HepG2 (cell line): ENCODE data around the gene ZNF444. TPM values are rescaled to one million over a fixed set of nuclear protein-coding genes. Genes with fewer than 3 reads are reported as not detected.
A peak's percentile ranks its signal among the peaks of the same experiment; 100 is the strongest.

Experiments
- ATF7-NPFF ChIP-seq: sonication (generic); formaldehyde crosslinking; IDR thresholded peaks from 2 replicates; pipeline ENCODE4 v1.8.1; 2023; ENCODE audit warnings: mild to moderate bottlenecking, low read depth, missing genetic modification reagents, moderate library complexity
- CHCHD3 ChIP-seq: sonication (generic); formaldehyde crosslinking; IDR thresholded peaks from 2 replicates; pipeline ENCODE4 v1.8.0; 2022; ENCODE audit warnings: mild to moderate bottlenecking, missing genetic modification reagents, moderate library complexity
- KLF15 ChIP-seq: sonication (generic); formaldehyde crosslinking; IDR thresholded peaks from 2 replicates; pipeline ENCODE4 v1.8.1; 2023; ENCODE audit warnings: borderline replicate concordance, mild to moderate bottlenecking, inconsistent platforms, missing genetic modification reagents, mixed read lengths
- NFE2L2 ChIP-seq: fragments of 150-350 bp; IDR thresholded peaks from 2 replicates; pipeline ENCODE4 v1.6.1; 2014; ENCODE audit warnings: low read length
- PAX8 ChIP-seq: sonication (generic); formaldehyde crosslinking; IDR thresholded peaks from 2 replicates; pipeline ENCODE4 v1.8.0; 2022; ENCODE audit warnings: mild to moderate bottlenecking, missing genetic modification reagents, borderline replicate concordance
- PCBP1 ChIP-seq: fragments of 200-400 bp; formaldehyde crosslinking; IDR thresholded peaks from 2 replicates; pipeline ENCODE4 v1.6.1; 2017; ENCODE audit warnings: mild to moderate bottlenecking, low read depth, low read length, borderline replicate concordance
- PHB2 ChIP-seq: fragments of 450-650 bp; IDR thresholded peaks from 2 replicates; pipeline ENCODE4 v1.6.1; 2018; ENCODE audit not compliant: partially characterized antibody
- POLR2A ChIP-seq, 2 experiments: IDR thresholded peaks; 2 replicates each; pipeline ENCODE4 v1.6.1; 2011; ENCODE audit warnings: low read depth in 2 of 2, low read length in 2 of 2, mild to moderate bottlenecking in 1 of 2, moderate library complexity in 1 of 2; ENCODE audit not compliant: insufficient read depth in 1 of 2
- RBFOX2 ChIP-seq: fragments of 200-400 bp; formaldehyde crosslinking; IDR thresholded peaks from 2 replicates; pipeline ENCODE4 v1.6.1; 2017; ENCODE audit warnings: low read depth, mild to moderate bottlenecking, low read length
- RBM22 ChIP-seq: fragments of 200-400 bp; formaldehyde crosslinking; optimal IDR thresholded peaks from 2 replicates; pipeline ENCODE3; 2017; ENCODE audit warnings: mild to moderate bottlenecking, low read length, moderate library complexity
- RCOR2 ChIP-seq: IDR thresholded peaks from 2 replicates; pipeline ENCODE4 v1.6.1; 2016; ENCODE audit warnings: missing biosample characterization, missing genetic modification reagents
- SMYD3 ChIP-seq: sonication (generic); formaldehyde crosslinking; IDR thresholded peaks from 2 replicates; pipeline ENCODE4 v1.8.1; 2023; ENCODE audit warnings: mild to moderate bottlenecking, missing genetic modification reagents
- SP2 ChIP-seq: sonication (generic); formaldehyde crosslinking; IDR thresholded peaks from 2 replicates; pipeline ENCODE4 v1.5.1; 2020; ENCODE audit warnings: mild to moderate bottlenecking, missing genetic modification reagents
- TCF7L2 ChIP-seq: IDR thresholded peaks from 2 replicates; pipeline ENCODE4 v1.6.1; 2011; ENCODE audit warnings: mild to moderate bottlenecking, low read depth, low read length, moderate library complexity
- TP53 ChIP-seq: sonication (generic); formaldehyde crosslinking; conservative IDR thresholded peaks from 2 replicates; pipeline ENCODE4 v1.4.0; 2020; ENCODE audit warnings: missing genetic modification reagents
- YEATS2 ChIP-seq: sonication (generic); formaldehyde crosslinking; IDR thresholded peaks from 2 replicates; pipeline ENCODE4 v1.4.0; 2020; ENCODE audit warnings: missing genetic modification reagents, borderline replicate concordance
- ZFP62 ChIP-seq: sonication (generic); formaldehyde crosslinking; IDR thresholded peaks from 2 replicates; pipeline ENCODE4 v1.4.0; 2020; ENCODE audit warnings: missing genetic modification reagents
- ZNF17 ChIP-seq: sonication (generic); formaldehyde crosslinking; IDR thresholded peaks from 2 replicates; pipeline ENCODE4 v1.5.0; 2020; ENCODE audit warnings: mild to moderate bottlenecking, missing genetic modification reagents
- ZNF335 ChIP-seq: sonication (generic); formaldehyde crosslinking; IDR thresholded peaks from 2 replicates; pipeline ENCODE4 v1.4.0; 2020; ENCODE audit warnings: missing genetic modification reagents
- ZNF530 ChIP-seq: sonication (generic); formaldehyde crosslinking; IDR thresholded peaks from 2 replicates; pipeline ENCODE4 v1.5.0; 2020; ENCODE audit warnings: low read depth, mild to moderate bottlenecking, missing genetic modification reagents
- ZNF572 ChIP-seq: sonication (generic); formaldehyde crosslinking; IDR thresholded peaks from 2 replicates; pipeline ENCODE4 v1.5.1; 2020; ENCODE audit warnings: mild to moderate bottlenecking, missing genetic modification reagents
- ZNF577 ChIP-seq: sonication (generic); formaldehyde crosslinking; IDR thresholded peaks from 2 replicates; pipeline ENCODE4 v1.4.0; 2020; ENCODE audit warnings: mild to moderate bottlenecking, low read depth, missing genetic modification reagents, borderline replicate concordance
- ZNF75D ChIP-seq: sonication (generic); formaldehyde crosslinking; IDR thresholded peaks from 2 replicates; pipeline ENCODE4 v1.8.1; 2023; ENCODE audit warnings: missing genetic modification reagents, mild to moderate bottlenecking, borderline replicate concordance
- polyA plus RNA-seq, 8 experiments: library from polyadenylated mRNA; depleted of rRNA in 3 of 8; stranded (reverse) in 7 of 8; unstranded in 1 of 8; fragments of >200 nt; fragmentation: Illumina TruSeq in 4 of 8; extraction: Trizol in 4 of 8; gene quantifications; 2 replicates each; pipeline versions ENCODE4 v1.2.1 to v1.2.3, GENCODE V29; 2011 to 2016; ENCODE audit warnings: low read depth in 4 of 8, missing spikeins in 1 of 8, mixed read lengths in 1 of 8; ENCODE audit not compliant: insufficient read depth in 1 of 8
- total RNA-seq, 5 experiments: library from RNA; depleted of rRNA; stranded (reverse); fragments of >200 nt; fragmentation: Illumina TruSeq; extraction: Trizol; gene quantifications; 2 replicates each; pipeline ENCODE4 v1.2.3, GENCODE V29; 2016; ENCODE audit warnings: low read depth in 1 of 5
- TF ChIP-seq, protein P1 (sequence below): sonication (generic); formaldehyde crosslinking; IDR thresholded peaks from 2 replicates; pipeline ENCODE4 v1.4.0; 2020; ENCODE audit warnings: missing genetic modification reagents, borderline replicate concordance
- TF ChIP-seq, protein P2 (sequence below): IDR thresholded peaks from 2 replicates; pipeline ENCODE4 v1.6.1; 2016; ENCODE audit warnings: mild to moderate bottlenecking, missing biosample characterization, missing genetic modification reagents
- TF ChIP-seq, protein P3 (sequence below): sonication (generic); formaldehyde crosslinking; IDR thresholded peaks from 2 replicates; pipeline ENCODE4 v1.5.0; 2020; ENCODE audit warnings: mild to moderate bottlenecking, missing genetic modification reagents, borderline replicate concordance

Gene ZNF444
- total and polyA plus RNA-seq, 2 of the 13 experiments (the other 11 are each of a cell fraction or from before 2014, with no cell fraction given), result 27.4 to 30.3 TPM

DNA sequence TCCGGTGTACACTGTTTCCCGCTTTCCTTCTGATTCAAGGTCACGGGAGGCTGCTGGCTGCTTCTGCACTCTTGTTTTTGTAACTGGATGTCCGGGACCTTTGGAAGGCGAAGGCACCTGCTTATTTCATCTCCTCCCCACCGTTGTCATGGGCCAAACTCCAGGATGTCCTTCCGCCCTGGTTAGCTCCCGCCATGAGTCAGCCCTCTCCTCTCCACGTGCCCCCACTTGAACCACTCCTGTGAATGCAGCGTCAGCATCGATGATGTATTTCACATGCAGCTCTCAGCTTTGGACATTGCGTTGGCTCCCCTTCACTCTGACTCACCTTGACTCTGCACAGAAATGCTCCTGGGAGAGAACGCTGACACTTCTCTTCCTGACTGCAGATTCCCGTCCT, 29.2 kb downstream of the ZNF444 start (continued):
- TF ChIP-seq, protein P1, sequence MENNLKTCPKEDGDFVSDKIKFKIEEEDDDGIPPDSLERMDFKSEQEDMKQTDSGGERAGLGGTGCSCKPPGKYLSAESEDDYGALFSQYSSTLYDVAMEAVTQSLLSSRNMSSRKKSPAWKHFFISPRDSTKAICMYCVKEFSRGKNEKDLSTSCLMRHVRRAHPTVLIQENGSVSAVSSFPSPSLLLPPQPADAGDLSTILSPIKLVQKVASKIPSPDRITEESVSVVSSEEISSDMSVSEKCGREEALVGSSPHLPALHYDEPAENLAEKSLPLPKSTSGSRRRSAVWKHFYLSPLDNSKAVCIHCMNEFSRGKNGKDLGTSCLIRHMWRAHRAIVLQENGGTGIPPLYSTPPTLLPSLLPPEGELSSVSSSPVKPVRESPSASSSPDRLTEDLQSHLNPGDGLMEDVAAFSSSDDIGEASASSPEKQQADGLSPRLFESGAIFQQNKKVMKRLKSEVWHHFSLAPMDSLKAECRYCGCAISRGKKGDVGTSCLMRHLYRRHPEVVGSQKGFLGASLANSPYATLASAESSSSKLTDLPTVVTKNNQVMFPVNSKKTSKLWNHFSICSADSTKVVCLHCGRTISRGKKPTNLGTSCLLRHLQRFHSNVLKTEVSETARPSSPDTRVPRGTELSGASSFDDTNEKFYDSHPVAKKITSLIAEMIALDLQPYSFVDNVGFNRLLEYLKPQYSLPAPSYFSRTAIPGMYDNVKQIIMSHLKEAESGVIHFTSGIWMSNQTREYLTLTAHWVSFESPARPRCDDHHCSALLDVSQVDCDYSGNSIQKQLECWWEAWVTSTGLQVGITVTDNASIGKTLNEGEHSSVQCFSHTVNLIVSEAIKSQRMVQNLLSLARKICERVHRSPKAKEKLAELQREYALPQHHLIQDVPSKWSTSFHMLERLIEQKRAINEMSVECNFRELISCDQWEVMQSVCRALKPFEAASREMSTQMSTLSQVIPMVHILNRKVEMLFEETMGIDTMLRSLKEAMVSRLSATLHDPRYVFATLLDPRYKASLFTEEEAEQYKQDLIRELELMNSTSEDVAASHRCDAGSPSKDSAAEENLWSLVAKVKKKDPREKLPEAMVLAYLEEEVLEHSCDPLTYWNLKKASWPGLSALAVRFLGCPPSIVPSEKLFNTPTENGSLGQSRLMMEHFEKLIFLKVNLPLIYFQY (CRISPR knock-in tag), result peak; percentile 62; the same call in 1 of the 2 replicates
- peak; percentile 71; the same call in 1 of the 2 replicates for TF ChIP-seq YEATS2 (CRISPR knock-in tag)
- TF ChIP-seq, protein P2, sequence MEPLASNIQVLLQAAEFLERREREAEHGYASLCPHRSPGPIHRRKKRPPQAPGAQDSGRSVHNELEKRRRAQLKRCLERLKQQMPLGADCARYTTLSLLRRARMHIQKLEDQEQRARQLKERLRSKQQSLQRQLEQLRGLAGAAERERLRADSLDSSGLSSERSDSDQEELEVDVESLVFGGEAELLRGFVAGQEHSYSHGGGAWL, result peak; percentile 48; the same call in 1 of the 2 replicates
- no peak for TF ChIP-seq SP2 (CRISPR knock-in tag)
- no peak for TF ChIP-seq ZNF530 (CRISPR knock-in tag)
- TF ChIP-seq RBFOX2, result no peak
- peak; percentile 34 to 36; a peak in 1 of 4 replicates for TF ChIP-seq POLR2A (IDR thresholded peaks at IDR 0.05; ENCODE audit: insufficient read depth in 1 of 2, low read depth in 2 of 2, low read length in 2 of 2)
- no peak for TF ChIP-seq PCBP1
- no peak for TF ChIP-seq TP53 (CRISPR knock-in tag)
- no peak for TF ChIP-seq TCF7L2
- TF ChIP-seq ZNF335 (CRISPR knock-in tag), result peak; percentile 53; the same call in 1 of the 2 replicates
- no peak for TF ChIP-seq ZFP62 (CRISPR knock-in tag)
- no peak for TF ChIP-seq ZNF577 (CRISPR knock-in tag)
- TF ChIP-seq ZNF572 (CRISPR knock-in tag), result no peak
- TF ChIP-seq RCOR2 (CRISPR knock-in tag), result peak; percentile 62; the same call in 1 of the 2 replicates
- TF ChIP-seq NFE2L2, result no peak
- TF ChIP-seq KLF15, result no peak
- TF ChIP-seq ATF7-NPFF (CRISPR knock-in tag), result 0 out of 2 replicates have a peak, but pooled peaks have one; percentile 41
- no peak for TF ChIP-seq ZNF75D (CRISPR knock-in tag)
- 0 out of 2 replicates have a peak, but pooled peaks have one; percentile 50 for TF ChIP-seq CHCHD3 (CRISPR knock-in tag)
- no peak for TF ChIP-seq SMYD3 (CRISPR knock-in tag)
- TF ChIP-seq, protein P3, sequence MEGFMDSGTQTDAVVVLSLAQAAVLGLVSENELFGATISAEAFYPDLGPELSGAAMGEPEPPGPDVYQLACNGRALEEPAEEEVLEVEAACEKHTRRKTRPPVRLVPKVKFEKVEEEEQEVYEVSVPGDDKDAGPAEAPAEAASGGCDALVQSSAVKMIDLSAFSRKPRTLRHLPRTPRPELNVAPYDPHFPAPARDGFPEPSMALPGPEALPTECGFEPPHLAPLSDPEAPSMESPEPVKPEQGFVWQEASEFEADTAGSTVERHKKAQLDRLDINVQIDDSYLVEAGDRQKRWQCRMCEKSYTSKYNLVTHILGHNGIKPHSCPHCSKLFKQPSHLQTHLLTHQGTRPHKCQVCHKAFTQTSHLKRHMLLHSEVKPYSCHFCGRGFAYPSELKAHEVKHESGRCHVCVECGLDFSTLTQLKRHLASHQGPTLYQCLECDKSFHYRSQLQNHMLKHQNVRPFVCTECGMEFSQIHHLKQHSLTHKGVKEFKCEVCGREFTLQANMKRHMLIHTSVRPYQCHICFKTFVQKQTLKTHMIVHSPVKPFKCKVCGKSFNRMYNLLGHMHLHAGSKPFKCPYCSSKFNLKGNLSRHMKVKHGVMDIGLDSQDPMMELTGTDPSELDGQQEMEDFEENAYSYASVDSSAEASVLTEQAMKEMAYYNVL, result no peak
- no peak for TF ChIP-seq PHB2
- TF ChIP-seq ZNF17 (CRISPR knock-in tag), result no peak
- TF ChIP-seq RBM22, result no peak
- no peak for TF ChIP-seq PAX8 (CRISPR knock-in tag)
